Glomerular endothelial cell (primary cell): ENCODE results near the gene JAKMIP1. TPM values are rescaled to one million over a fixed set of nuclear protein-coding genes. Genes with fewer than 3 reads are reported as not detected.
"Not testable (repeated sequence)": the region's sequence is repeated elsewhere in the genome, so short reads cannot be mapped to it uniquely, and the experiment has no call there.

Experiments used
- DNase-seq: peaks from one replicate; pipeline ENCODE4 v3.0.0-alpha.2; 2011; ENCODE audit warnings: low read depth, low spot score; ENCODE audit errors: extremely low read depth
- total RNA-seq: library from RNA; depleted of rRNA; stranded (reverse); fragments of >200 nt; gene quantifications from 2 replicates; pipeline ENCODE4 v1.2.3, GENCODE V29; 2015

The JAKMIP1 gene
- total RNA-seq, 1 donor from 2014 or later, result not detected

- no peak for DNase-seq
Observed at GRCh38 chr4:5999830-6000365, 200.5 kb downstream of the JAKMIP1 start.

- no peak for DNase-seq
Observed at GRCh38 chr4:5999356-5999755, 201.0 kb downstream of the JAKMIP1 start.

DNA sequence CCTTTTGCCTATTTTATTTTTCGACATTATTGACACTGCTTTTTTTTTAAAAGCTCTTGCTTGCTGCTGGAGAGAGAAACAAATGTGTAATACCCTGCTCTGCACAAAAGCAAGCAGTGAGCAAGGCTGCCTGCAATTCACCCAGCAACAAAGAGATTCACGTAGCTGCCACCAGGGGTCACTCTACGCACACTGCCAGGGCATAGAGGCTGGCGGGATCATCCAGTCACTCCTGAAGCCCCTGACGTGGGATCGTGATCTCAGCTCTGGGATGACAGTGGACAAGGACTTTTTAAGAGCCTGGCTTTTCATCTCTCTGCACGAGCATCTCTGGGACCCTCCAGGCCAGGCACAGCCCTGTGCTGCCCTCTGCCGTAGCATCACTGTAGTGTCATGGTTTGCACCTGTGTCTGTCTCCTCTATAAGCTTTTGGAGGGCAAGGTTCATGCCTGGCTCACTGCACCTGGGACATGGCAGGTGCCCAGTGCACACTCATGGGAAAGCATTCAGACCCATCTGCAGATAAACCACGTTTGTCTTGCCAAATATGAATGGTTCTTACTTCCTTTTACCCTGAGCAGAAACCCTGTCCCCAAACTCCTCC, 201.9 kb downstream of the JAKMIP1 start:
- peak; percentile 31 for DNase-seq

DNA sequence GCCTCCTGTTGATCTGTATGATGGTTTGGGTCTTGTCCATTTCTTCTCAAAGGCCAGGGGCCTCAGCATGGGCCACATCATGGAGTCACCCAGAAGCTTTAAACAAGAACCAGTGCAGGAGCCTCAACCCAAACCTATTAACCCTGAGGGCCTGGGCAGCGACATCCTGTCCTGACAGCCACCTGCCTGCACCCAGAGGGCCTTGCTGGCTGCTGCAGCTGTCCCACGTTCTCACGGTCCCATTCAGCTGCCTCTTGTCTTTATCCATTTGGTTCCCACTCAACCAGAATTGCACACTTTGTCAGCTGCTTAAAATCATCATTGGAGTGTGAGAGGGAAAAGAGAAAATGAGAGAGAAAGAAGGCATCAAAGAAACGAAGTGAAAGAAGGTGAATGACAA, 203.7 kb downstream of the JAKMIP1 start:
- DNase-seq, result no peak

DNA sequence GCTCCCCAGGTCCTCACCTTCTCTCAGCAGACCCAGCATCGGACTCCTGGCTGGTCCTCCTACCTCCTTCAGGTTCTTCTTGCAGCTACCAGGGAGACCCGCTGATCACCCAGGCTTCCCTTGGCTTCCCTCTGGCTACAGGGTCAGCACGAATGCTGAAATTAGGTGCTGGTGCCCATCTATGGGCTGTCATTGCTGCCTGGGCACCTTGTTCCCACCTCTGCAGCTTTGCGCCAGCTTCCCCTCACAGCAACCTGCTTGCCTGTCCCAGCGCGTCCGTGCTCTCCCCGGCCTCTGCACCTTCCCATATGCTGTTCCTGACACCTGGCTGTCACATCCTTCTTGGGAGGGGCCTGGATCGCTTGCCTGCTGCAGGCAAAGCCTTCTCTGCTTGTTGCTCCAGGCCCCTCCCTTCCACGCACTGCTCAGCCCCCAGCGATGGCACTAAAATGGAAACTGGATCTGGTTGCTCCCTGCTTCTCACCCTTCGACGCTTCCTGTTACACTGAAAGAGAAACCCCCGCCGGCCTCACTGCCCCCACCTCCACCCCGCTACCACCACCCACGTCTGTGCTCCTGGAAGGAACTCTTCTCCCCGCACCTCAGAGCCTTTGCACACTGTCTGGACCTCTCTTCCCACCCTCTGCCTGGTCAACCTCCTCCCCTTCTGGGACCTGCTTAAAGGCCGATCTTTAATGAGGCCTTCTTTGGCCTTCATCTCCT, 204.3 kb downstream of the JAKMIP1 start:
- no peak for DNase-seq

DNA sequence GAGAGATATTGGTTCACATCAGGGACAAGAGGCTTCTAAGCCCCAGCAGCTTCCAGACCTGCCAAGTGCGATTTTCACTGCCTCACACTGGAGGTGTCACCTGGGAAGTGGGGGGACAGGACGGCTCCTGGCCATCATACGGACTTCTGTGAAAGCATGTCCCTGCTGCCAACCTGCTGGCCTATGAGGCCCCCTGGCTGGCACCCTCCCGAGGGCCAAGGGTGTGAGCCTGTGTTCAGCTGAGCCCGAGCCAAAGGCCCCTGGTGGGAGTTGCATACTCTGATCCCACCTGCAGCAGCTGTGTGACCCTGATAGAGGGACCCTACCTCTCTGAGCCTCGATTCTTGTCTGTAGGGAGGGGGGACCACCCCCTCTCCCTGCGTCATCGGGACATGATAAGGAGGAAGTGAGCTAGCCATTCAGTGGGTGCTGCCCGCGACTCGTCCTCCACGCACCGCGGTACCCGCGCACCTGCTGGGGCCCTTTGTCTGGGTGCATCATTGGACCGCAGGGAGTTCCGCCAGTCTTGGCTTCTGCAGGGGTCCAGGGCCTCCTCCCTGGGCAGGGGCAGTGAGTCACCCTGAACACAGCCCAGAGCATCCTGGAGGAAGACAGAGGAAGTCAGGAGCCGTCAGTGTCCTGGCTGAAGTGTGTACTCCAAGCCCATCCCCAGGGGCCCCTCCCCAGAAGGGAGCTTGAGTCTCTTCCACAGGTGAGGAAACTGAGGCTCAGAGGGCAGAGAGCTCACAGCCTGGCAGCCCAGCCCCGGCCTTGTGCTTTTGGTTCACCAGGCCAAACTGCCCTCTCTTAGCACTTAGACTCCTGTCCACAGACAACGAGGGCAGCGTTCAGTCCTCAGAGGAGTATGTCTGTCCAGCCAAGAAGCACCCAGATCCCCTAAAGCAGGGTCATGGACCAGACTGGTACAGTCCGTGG, 206.2 kb downstream of the JAKMIP1 start:
- DNase-seq, result no peak

- DNase-seq, result not testable (repeated sequence)
Observed at GRCh38 chr4:5993346-5993745, 207.0 kb downstream of the JAKMIP1 start.

GRCh38 chr4:5992828-5993321, 207.5 kb downstream of the JAKMIP1 start:
- no peak for DNase-seq

DNA sequence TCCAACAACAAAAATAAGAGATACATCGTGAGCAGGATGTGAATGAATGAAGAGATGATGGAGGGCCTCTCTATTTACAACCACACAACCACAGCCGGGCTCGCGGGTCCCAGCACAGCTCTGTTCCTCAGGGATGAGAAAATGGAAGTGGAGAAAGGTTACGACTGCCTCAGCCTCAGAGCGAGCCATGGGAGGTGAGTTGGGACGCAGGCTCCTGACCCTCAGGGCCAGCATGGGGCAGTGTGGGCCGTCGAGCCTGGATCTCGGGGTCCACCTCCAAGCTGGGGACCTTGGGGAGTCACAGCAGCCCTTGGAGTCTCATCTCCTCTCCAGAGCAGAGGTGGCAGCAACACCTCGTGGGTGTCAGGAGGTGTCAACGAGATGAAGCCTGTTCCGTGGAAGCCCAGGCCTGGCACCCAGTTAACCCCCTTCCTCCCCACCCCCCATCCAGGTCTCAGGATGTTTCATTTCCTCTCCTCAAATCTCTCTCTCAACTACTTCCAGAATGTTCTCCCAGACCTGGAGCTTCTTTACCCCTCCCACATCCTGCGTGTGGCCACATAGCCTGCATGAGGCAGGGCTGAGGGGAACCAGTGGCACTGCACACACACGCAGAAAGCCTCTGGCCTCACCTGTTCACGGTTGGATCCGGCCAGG, 208.1 kb downstream of the JAKMIP1 start:
- DNase-seq, result no peak

DNA sequence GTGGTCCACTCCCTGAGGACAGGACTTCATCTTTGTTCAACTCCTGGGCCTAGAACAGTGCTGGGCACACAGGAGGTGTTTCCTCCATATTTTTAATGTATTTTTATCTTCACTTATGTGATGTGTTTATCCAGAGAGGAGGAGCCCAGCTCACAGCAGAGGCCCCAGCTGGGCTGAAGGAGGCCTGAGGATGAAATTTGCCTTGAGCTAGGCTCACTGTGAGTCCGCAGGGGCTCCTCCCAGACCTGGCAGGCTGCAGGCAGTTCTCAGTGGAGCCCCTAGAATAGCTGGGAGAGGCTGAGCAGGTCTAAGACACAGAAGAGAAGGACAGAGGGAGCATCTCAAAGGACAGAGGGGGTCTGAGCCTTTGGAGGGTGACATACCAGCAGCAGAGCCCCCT, 208.9 kb downstream of the JAKMIP1 start:
- no peak for DNase-seq

DNA sequence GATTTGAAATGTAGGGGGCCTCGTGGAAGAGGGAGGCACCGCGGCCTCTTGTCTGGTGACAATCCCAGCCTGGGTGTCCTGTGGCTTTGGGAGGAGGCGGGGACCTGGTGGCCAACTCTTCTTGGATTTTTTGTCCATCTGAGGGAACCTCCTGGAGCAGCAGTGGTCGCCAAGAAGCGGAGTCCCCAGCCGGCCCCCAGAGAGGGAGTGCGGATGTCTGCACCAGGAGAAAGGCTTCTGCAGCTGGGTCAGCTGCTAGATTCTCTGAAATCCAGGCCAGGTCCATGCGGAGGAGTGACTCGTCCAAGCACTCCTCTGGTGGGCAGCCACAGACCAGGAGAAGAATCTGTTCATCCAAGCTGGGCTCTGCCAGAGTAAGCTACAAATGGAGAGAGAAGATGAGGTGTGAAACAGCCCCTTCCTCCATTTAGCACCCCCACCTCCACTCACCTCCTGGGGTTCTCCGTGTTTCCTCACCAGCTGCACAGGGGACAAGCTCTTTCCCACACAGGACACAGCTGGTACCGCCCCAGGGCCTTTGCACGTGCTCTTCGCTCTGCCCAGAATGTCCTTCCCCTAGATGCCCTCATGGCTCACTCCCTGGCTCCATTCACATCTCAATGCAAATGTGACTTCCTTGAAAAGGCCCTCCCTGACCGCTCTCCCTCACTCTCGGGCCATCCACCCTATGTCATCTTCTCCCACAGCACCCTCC, 209.7 kb downstream of the JAKMIP1 start:
- no peak for DNase-seq

DNA sequence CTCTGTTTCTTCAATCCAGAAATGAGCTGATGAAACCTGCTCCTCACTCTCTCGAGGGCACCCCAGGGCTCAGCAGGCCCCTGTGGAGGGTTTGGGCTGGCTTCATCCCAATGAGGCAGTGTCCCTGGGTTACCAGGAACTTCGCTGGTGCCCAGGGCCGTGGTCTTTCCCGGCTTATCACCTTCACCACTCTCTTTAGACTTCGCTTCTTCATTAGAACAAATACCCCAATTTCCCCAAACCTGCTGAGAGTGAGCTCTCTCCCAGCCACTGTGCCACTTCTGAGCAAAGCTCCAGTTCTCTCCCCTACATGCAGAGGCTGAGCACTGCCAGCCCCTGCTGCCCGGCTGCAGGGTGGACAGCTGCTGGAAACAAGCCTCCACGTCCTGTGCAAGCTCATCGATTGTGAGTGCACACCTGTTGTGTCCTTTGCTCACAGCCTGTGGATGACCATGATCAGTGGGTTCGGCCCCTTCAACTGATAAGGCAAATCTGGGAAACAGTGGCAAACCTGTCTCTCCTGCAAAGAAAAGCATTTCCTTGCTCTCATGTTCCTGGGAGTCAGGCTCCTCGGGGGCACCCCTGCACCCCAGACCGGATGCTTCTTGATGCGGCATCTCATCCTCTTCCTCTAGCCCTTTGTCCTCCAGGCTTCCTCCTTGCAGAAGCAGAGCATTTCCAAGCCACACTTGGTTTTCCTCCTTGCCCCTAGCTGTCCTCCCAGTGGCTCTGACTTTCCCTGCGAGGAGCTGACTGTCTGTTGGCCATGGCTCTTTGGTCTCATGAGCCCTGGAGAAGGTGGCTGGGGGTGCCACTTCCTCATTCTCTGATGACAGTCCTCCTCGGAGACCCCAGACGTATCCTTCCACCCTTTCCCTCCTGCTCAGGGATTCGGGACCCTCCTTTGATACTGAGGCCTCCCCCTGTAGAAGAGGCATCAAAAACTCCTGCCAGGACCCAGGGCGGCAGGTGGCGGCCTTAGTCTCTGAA, 210.8 kb downstream of the JAKMIP1 start:
- DNase-seq, result no peak

DNA sequence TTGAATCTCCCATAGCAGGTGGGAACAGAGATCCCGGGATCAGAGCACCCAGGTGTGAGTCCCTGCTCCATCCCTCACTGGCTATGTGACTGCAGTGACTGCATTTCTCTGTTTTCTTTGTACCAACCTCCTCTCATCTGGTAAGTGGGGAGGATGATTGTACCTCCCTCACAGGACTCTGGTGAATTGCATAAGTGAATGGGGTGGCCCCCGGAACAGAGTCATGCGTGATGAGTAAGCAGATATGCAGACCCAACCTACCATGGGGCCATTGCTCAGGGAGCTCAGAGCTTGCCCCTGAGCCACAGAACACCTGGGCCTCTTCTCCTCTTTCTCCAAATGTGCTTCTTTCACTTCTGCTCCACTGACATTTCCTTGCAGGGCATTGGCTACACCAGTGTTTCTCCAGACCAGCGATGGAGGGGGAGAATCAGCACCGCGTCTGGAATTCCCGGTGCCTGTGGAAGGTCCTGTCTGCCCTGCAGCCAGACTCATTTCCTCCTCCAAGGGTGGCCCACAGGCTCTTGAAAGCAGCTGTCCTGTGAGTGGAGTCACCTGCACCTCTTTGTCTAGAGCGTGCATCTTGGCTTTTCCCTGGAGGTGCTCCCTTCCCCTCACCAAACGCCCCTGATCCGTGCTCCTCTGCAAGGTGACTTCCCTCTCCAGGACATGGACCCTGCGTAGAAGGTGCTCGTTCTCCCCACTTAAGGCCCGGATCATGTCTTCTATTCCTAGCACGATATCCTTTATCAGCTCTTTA, 212.1 kb downstream of the JAKMIP1 start:
- no peak for DNase-seq

DNA sequence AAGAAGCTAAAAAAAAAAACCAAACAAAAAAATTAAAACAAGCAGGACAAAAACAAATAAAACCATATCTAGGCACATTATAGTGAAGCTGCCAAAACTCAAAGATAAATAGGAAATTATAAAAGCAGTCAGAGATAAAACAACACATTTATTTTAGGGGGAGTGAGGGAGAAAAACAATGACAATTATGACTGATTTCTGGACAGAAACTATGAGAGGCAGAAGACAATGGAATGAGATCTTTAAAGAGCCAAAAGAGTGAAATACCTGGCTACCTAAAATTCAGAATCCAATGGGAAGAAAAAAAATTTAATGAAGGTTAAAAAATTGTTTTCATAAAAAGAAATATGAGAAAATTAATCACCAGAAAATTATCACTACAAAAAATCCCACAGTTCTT, 215.5 kb downstream of the JAKMIP1 start:
- DNase-seq, result no peak

DNA sequence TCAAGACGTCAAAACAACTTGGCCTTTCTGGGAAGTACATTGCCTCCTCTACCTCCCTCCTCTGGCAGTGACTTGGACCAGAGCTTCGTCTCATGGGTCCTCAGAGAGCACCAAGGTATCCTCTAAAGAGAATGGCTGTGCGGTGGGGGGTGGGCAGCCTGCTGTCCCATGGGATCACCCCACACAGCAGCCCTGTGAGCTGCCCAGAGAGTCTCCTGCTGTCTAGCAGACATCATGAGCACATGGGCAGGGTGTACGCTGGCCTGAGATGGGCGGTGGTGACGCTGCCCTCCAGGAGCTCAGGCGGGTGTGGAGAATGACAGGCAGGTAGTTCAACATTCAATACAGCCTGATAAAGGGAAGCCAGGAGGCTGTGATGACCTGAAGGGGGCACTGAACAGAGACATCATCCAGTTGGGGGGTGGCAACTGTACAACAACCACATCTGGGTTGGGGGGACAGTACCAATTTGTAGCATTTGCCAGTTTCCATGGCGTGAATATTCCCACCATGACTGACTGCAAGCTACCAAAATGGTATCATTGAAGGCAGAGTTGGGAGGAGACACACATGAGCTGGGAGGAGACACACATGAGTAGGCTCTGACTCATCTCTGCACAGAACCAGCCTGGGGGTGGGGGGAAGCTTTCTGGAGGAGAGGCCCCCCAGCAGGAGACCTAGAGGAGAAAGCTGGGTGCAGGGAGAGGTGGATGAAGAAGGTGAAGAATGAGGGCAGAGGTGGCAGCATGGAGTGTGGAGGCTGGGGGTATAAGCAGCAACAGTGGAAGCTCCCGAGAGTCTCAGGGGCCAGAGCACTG, 218.0 kb downstream of the JAKMIP1 start:
- DNase-seq, result no peak

- no peak for DNase-seq
Observed at GRCh38 chr4:5980436-5981155, 219.8 kb downstream of the JAKMIP1 start.
